Neutrophil (primary cell): Measurements from ENCODE around the gene SPRYD7.
"Not testable (repeated sequence)": the region's sequence is repeated elsewhere in the genome, so short reads cannot be mapped to it uniquely, and the experiment has no call there.

ENCODE experiments used
- H3K27ac ChIP-seq: fragments of 200-600 bp; sonication (generic); 2 replicates; pipeline ENCODE4 v1.5.1; 2016; ENCODE audit warnings: mild to moderate bottlenecking, moderate library complexity
- H3K27me3 ChIP-seq: fragments of 200-600 bp; sonication (generic); 2 replicates; pipeline ENCODE4 v1.6.0; 2016; ENCODE audit warnings: mild to moderate bottlenecking
- H3K36me3 ChIP-seq: fragments of 200-600 bp; sonication (generic); 2 replicates; pipeline ENCODE4 v1.5.1; 2017
- H3K4me1 ChIP-seq, 2 experiments: fragments of 200-600 bp in 1 of 2; sonication (generic) in 1 of 2; 1 replicate in 1 of 2; 2 replicates in 1 of 2; pipeline versions ENCODE4 v1.5.1 to v1.6.1; 2013 to 2016; ENCODE audit warnings: low read depth in 1 of 2, low read length in 1 of 2, mild to moderate bottlenecking in 1 of 2, moderate library complexity in 1 of 2; ENCODE audit not compliant: control insufficient read depth in 1 of 2, insufficient read depth in 1 of 2
- H3K4me3 ChIP-seq, 2 experiments: fragments of 200-600 bp in 1 of 2; sonication (generic) in 1 of 2; 1 replicate in 1 of 2; 2 replicates in 1 of 2; pipeline ENCODE4 v1.5.1; 2013 to 2016; ENCODE audit warnings: low read depth in 1 of 2, low read length in 1 of 2, mild to moderate bottlenecking in 1 of 2, moderate library complexity in 1 of 2
- H3K9me3 ChIP-seq: fragments of 200-600 bp; sonication (generic); 2 replicates; pipeline ENCODE4 v1.5.1; 2016
- TF ChIP-seq, protein P1 (sequence below): fragments of 200-600 bp; sonication (generic); IDR thresholded peaks from 2 replicates; pipeline ENCODE4 v1.5.1; 2016; ENCODE audit warnings: antibody characterized with exemption

SPRYD7 gene

DNA sequence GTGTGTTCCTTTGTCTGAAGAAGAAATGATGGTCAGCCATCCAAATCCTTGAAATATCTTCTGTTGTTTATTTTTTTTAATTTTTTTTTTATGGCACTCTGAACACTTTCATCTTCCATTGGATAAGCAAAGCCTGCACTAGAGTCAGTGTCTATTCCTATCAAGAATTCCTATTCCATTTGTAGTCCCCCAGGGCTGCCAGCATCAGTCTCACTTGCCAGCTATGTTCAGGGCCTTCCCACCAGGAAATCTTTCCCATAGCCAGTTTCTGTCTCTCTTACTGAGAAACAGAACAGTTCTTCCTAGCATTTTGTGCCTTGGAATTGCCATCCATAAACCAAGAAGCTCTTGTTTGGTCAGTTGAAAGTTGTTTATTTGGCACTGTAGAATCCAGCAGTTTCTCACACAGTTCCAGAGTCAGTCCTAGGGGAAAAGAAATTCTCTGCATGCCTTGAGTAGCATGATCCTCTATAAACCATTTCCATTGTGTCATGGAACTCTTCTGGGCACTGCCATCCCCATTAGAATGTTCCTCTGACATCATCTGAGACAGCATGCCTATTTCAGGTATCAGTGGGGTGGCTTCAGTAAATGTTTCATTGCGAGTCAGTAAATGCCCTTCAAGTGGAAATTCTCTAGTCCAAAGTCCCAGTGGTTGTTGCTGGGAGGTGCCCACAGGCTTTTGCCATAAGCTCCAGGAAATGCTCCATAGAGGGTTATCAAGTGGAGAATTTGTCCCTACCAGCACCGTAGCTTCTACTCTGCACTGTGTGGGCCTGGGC, 18.7 kb upstream of the SPRYD7 start:
- Histone ChIP-seq H3K9me3 (no peaks in the 10 kb centered on the region), H3K27ac (no peak overlapping the region), H3K4me3 (no peak overlapping the region), H3K27me3 (no peaks in the 10 kb centered on the region), H3K36me3 (no peaks in the 10 kb centered on the region), H3K4me1 (peaks cover 6% of the 10 kb centered on the region in 2 experiments)
- TF ChIP-seq, protein P1, sequence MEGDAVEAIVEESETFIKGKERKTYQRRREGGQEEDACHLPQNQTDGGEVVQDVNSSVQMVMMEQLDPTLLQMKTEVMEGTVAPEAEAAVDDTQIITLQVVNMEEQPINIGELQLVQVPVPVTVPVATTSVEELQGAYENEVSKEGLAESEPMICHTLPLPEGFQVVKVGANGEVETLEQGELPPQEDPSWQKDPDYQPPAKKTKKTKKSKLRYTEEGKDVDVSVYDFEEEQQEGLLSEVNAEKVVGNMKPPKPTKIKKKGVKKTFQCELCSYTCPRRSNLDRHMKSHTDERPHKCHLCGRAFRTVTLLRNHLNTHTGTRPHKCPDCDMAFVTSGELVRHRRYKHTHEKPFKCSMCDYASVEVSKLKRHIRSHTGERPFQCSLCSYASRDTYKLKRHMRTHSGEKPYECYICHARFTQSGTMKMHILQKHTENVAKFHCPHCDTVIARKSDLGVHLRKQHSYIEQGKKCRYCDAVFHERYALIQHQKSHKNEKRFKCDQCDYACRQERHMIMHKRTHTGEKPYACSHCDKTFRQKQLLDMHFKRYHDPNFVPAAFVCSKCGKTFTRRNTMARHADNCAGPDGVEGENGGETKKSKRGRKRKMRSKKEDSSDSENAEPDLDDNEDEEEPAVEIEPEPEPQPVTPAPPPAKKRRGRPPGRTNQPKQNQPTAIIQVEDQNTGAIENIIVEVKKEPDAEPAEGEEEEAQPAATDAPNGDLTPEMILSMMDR: no peak

DNA sequence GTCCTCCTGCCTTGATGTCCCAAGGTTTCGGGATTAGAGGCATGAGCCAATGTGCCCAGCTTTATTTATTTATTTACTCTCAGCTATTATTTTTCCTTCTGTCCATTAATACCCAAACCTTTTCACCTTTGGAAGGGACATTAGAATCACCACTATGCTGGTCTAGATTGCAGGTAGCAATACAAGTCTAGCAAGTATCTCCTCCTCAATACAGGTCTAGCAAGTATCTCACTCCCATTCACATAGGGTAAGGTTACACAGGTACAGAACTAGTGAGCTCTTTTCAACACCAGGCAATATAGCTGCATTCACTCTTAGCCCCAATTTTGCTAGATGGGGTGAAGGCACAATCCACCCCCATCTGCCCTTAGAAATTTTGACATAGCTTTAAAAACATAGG, 17.4 kb upstream of the SPRYD7 start:
- TF ChIP-seq, protein P1: no peak
- Histone ChIP-seq H3K27ac (no peak overlapping the region), H3K27me3 (no peaks in the 10 kb centered on the region), H3K9me3 (no peaks in the 10 kb centered on the region), H3K4me3 (no peak overlapping the region), H3K4me1 (peaks cover 6% of the 10 kb centered on the region in 2 experiments), H3K36me3 (no peaks in the 10 kb centered on the region)

DNA sequence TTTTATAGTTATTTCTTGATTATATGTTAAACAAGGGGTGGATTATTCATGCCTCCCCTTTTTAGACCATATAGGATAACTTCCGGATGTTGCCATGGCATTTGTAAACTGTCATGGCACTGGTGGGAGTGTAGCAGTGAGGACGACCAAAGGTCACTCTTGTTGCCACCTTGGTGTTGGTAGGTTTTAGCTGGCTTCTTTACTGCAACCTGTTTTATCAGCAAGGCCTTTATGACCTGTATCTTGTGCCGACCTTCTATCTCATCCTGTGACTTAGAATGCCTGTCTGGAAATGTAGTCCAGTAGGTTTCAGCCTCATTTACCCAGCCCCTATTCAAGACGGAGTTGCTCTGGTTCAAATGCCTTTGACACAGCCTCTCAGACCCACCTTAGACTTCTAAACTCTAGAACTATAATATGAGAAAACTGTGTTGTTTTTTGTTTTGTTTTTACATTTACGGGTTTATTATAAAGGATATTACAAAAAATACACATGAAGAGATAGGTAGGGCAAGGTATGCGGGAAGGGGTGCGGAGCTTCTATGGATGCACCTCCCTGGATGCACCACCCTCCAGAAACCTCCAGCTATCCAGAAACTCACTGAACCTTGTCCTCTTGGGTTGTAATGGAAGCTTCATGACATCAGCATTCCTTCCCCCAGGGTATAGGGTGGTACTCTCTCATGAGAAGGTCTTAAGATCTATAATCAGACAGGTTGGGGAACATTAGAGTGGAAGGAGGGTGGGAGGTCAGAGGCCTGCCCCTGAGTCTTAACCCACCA, 15.8 kb upstream of the SPRYD7 start:
- H3K27ac ChIP-seq: no peak overlapping the region
- no peaks in the 10 kb centered on the region for H3K27me3 ChIP-seq
- TF ChIP-seq, protein P1: no peak
- no peak overlapping the region for H3K4me3 ChIP-seq
- no peaks in the 10 kb centered on the region for H3K36me3 ChIP-seq
- H3K9me3 ChIP-seq: no peaks in the 10 kb centered on the region
- peaks cover 6% of the 10 kb centered on the region in 2 experiments for H3K4me1 ChIP-seq

DNA sequence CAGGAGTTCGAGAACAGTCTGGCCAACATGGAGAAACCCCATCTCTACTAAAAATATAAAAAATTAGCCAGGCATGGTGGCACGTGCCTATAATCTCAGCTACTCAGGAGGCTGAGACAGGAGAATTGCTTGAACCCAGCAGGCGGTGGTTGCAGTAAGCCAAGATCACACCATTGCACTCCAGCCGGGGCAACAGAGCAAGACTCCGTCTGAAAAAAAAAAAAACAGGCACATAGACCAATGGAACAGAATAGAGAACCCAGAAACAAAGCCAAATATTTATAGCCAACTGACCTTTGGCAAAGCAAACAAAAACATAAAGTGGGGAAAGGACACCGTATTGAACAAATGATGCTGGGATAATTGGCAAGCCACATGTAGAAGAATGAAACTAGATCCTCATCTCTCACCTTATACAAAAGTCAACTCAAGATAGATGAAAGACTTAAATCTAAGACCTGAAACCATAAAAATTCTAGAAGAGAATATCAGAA, 12.7 kb upstream of the SPRYD7 start:
- H3K27me3 ChIP-seq, H3K27ac ChIP-seq: not testable (repeated sequence)

DNA sequence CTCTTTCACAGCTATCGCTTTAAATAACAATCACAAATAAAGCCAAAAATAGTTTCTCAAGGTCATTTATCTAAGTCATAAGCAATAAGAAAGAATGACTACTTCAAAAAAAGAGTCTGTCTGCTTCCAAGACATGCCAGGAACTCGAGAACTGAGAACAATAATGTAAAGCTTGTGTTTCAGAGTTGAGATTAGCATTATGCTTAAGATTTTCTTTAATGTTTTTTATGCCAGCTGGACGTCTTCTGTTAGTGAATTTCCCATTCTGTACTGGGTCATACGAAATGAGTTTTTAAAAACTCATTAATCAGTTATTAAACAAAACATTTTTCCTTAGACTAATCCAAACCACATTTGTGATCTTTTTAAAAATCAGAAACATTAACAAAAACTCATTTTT, 3.2 kb upstream of the SPRYD7 start:
- H3K4me3 ChIP-seq: no peak overlapping the region
- no peak overlapping the region for H3K27ac ChIP-seq
- TF ChIP-seq, protein P1: no peak
- H3K4me1 ChIP-seq: peaks cover 14 to 20% of the 10 kb centered on the region in 2 experiments
- H3K36me3 ChIP-seq: no peaks in the 10 kb centered on the region
- H3K27me3 ChIP-seq: peaks cover 14% of the 10 kb centered on the region
- H3K9me3 ChIP-seq: no peaks in the 10 kb centered on the region

More for the DNA sequence above, 12.7 kb upstream of the SPRYD7 start:
- not testable (repeated sequence) for H3K4me3 ChIP-seq, H3K36me3 ChIP-seq, H3K4me1 ChIP-seq, H3K9me3 ChIP-seq

DNA sequence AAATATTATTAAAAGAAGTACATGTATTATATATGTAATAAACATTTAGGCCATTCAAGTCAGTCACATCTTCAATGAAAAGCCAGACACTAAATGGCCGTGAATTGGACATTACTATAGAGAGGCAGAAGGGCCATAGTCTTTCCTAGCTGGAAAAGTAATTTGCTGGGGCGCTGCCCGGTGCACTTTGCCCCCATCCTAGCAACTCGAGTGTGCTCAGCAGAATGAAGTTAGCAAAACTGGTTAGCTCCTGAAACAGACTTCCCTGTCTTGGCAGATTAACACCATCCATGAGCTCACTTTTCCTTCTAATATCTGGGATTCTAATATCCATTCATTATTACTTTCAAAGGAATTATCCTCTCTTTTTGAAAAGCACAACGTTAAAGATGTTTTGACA, 2.8 kb upstream of the SPRYD7 start:
- Histone ChIP-seq H3K4me1 (peaks cover 14 to 20% of the 10 kb centered on the region in 2 experiments), H3K9me3 (no peaks in the 10 kb centered on the region), H3K36me3 (no peaks in the 10 kb centered on the region), H3K4me3 (no peak overlapping the region), H3K27me3 (peaks cover 14% of the 10 kb centered on the region), H3K27ac (no peak overlapping the region)
- TF ChIP-seq, protein P1: no peak
